MCF 10A (cell line): Measurements from ENCODE around the gene MSX1. TPM values are rescaled to one million over a fixed set of nuclear protein-coding genes. Genes with fewer than 3 reads are reported as not detected.

Experiments used
- BruUV-seq: library from RNA; stranded (reverse); fragments of 400-500 nt; replicated peaks from 2 replicates; lab custom pipeline; 2021; lab: Mats Ljungman, UMichigan
- CTCF ChIA-PET: fragments of 300-600 bp; sonication (Branson Sonifier 250); formaldehyde crosslinking; extraction: SDS; loops from one replicate; lab custom pipeline; 2021; ENCODE audit warnings: antibody characterized with exemption, inconsistent platforms; lab: Yijun Ruan, JAX
- POLR2A ChIA-PET: fragments of 300-600, 350-650 bp; sonication (Branson Sonifier 250); formaldehyde crosslinking; extraction: SDS; loops from one replicate; lab custom pipeline; 2020; ENCODE audit warnings: antibody characterized with exemption, inconsistent platforms; lab: Yijun Ruan, JAX
- DNase-seq: peaks from one replicate; pipeline ENCODE4 v3.0.0-alpha.2; 2018; ENCODE audit not compliant: unreplicated experiment
- H3K27ac Mint-ChIP-seq: one replicate; pipeline ENCODE4 v1.8.0; 2022; ENCODE audit warnings: mild to moderate bottlenecking, low read depth, mixed read lengths; ENCODE audit not compliant: unreplicated experiment
- H3K27me3 Mint-ChIP-seq: one replicate; pipeline ENCODE4 v1.8.0; 2022; ENCODE audit warnings: mixed read lengths; ENCODE audit not compliant: insufficient read depth, unreplicated experiment
- H3K36me3 Mint-ChIP-seq: one replicate; pipeline ENCODE4 v1.8.0; 2022; ENCODE audit warnings: mild to moderate bottlenecking, moderate library complexity, mixed read lengths; ENCODE audit not compliant: insufficient read depth, unreplicated experiment
- H3K4me1 Mint-ChIP-seq: one replicate; pipeline ENCODE4 v1.8.0; 2022; ENCODE audit warnings: mixed read lengths; ENCODE audit not compliant: insufficient read depth, unreplicated experiment
- H3K4me3 Mint-ChIP-seq: one replicate; pipeline ENCODE4 v1.8.0; 2022; ENCODE audit warnings: mild to moderate bottlenecking, moderate library complexity, mixed read lengths; ENCODE audit not compliant: unreplicated experiment
- H3K9me3 Mint-ChIP-seq: one replicate; pipeline ENCODE4 v1.8.0; 2022; ENCODE audit warnings: mixed read lengths; ENCODE audit not compliant: unreplicated experiment
- intact Hi-C: fragments of 100-400 bp; cut with micrococcal nuclease; formaldehyde crosslinking; loops from 2 replicates; pipeline ENCODE4 v1.14.1; 2022
- total RNA-seq: library from RNA; stranded (reverse); gene quantifications from 2 replicates; pipeline ENCODE4 v1.2.3, GENCODE V29; 2022
- TF ChIP-seq, protein P1 (sequence below): fragments of 200-600 bp; IDR thresholded peaks from one replicate; pipeline ENCODE4 v1.8.0; 2022; ENCODE audit warnings: antibody characterized with exemption, mild to moderate bottlenecking; ENCODE audit not compliant: unreplicated experiment

MSX1 gene
- total RNA-seq, 1 experiment from 2014 or later = 3.9 TPM

- H3K27ac Mint-ChIP-seq = no peak overlapping the region
- H3K9me3 Mint-ChIP-seq = no peaks in the 10 kb centered on the region
- H3K36me3 Mint-ChIP-seq = no peaks in the 10 kb centered on the region
- no TSS peak for BruUV-seq
- TF ChIP-seq, protein P1, sequence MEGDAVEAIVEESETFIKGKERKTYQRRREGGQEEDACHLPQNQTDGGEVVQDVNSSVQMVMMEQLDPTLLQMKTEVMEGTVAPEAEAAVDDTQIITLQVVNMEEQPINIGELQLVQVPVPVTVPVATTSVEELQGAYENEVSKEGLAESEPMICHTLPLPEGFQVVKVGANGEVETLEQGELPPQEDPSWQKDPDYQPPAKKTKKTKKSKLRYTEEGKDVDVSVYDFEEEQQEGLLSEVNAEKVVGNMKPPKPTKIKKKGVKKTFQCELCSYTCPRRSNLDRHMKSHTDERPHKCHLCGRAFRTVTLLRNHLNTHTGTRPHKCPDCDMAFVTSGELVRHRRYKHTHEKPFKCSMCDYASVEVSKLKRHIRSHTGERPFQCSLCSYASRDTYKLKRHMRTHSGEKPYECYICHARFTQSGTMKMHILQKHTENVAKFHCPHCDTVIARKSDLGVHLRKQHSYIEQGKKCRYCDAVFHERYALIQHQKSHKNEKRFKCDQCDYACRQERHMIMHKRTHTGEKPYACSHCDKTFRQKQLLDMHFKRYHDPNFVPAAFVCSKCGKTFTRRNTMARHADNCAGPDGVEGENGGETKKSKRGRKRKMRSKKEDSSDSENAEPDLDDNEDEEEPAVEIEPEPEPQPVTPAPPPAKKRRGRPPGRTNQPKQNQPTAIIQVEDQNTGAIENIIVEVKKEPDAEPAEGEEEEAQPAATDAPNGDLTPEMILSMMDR = no peak
- POLR2A ChIA-PET = no interaction called here
- intact Hi-C loops = no loop called here
- H3K4me1 Mint-ChIP-seq = peaks cover 9% of the 10 kb centered on the region
- no peak overlapping the region for H3K4me3 Mint-ChIP-seq
- H3K27me3 Mint-ChIP-seq = no peaks in the 10 kb centered on the region
- CTCF ChIA-PET = no interaction called here
- DNase-seq = no peak
These were observed 19.1 kb upstream of the MSX1 start for GRCh38 chr4:4840351-4840750.

DNA sequence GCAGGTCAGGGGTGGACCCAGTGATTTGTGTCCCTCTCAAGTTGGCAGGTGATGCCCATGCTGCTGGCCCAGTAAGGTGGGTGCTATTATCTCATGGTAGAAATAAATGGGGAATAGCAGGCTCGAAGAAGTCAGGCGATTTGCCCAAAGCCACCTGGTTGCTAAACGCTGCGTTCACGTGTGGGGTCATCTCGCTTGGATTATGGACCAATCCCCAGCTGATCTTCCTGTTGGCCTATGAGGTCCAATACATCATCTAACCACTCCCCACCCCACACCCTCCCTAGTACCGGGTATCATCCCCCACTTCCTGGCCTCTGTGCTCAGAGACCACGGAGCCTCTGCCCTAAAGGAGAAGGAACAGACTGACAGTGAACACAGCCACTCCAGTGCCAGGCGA is 18.3 kb upstream of the MSX1 start:
- TF ChIP-seq, protein P1 = no peak
- H3K27ac Mint-ChIP-seq = no peak overlapping the region
- no peak for DNase-seq
- no peak overlapping the region for H3K4me3 Mint-ChIP-seq
- peaks cover 9% of the 10 kb centered on the region for H3K4me1 Mint-ChIP-seq
- POLR2A ChIA-PET = interaction anchor here (0.9 kb wide), 1 partner anchor 321 kb away, joined by 4 read pairs; no protein-coding TSS in a partner anchor
- intact Hi-C loops = no loop called here
- no peaks in the 10 kb centered on the region for H3K27me3 Mint-ChIP-seq
- H3K9me3 Mint-ChIP-seq = no peaks in the 10 kb centered on the region
- BruUV-seq = no TSS peak
- H3K36me3 Mint-ChIP-seq = no peaks in the 10 kb centered on the region
- CTCF ChIA-PET = no interaction called here

DNA sequence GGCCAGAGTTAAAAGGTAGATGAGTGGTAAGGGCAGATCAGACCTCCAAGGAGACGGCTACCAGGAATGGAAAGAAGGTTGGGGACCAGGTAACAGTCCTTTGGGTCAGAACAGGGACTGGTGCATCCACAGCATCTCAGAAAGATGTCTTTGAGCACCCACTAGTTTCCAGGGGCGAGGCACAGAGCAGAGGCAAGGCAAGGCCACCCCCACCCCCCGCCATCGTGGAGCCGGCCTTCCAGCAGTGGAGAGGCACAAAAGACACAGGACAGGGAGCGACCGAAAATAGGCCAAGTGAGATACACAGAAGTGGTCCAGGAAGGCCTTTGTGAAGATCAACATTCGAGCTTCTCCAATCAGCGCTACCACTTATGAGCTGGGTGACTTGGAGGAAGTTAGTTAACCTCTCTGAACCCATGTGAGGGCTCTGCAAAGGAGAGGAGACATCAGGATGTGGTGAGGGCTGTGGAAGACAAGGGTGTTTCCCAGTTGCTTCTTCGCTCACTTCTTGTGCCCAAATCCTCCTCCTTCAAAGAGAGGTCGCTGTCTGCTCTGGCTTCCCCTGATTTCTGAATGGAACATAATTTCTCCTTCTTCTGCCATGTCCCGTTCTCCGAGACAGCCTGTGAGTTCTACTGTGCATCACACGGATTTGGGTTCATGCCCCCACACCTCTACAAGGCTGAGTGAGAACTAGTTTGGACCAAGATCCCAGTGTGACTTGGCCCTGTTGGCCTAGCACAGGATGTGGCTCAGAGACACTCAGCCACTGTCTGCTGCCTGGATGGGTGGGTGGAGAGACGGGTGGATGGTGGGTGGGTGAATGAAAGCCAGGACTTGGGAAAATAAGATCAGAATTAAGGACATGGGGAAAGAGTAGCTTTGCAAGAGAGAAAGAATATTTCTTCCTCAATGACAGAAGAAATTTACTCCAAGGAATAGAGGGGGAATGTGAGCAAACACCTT is 16.7 kb upstream of the MSX1 start:
- no peaks in the 10 kb centered on the region for H3K27me3 Mint-ChIP-seq
- BruUV-seq = no TSS peak
- H3K27ac Mint-ChIP-seq = no peak overlapping the region
- DNase-seq = no peak
- TF ChIP-seq, protein P1 = no peak
- CTCF ChIA-PET = interaction anchor here (0.6 kb wide), 1 partner anchor 258 kb away, joined by 3 read pairs; no protein-coding TSS in a partner anchor
- intact Hi-C loops = no loop called here
- peaks cover 9% of the 10 kb centered on the region for H3K4me1 Mint-ChIP-seq
- H3K36me3 Mint-ChIP-seq = no peaks in the 10 kb centered on the region
- H3K4me3 Mint-ChIP-seq = no peak overlapping the region
- POLR2A ChIA-PET = interaction anchor here (0.9 kb wide), 1 partner anchor 355 kb away, joined by 6 read pairs; no protein-coding TSS in a partner anchor
- H3K9me3 Mint-ChIP-seq = no peaks in the 10 kb centered on the region

GRCh38 chr4:4843635-4844291 is 15.7 kb upstream of the MSX1 start:
- Mint-ChIP-seq H3K4me3 (no peak overlapping the region), H3K4me1 (peaks cover 4% of the 10 kb centered on the region), H3K27ac (no peak overlapping the region), H3K27me3 (no peaks in the 10 kb centered on the region), H3K36me3 (no peaks in the 10 kb centered on the region), H3K9me3 (no peaks in the 10 kb centered on the region)
- ChIA-PET POLR2A (interaction anchor here (0.9 kb wide), 1 partner anchor 356 kb away, joined by 6 read pairs; no protein-coding TSS in a partner anchor), CTCF (no interaction called here)
- no TSS peak for BruUV-seq
- intact Hi-C loops = no loop called here
- DNase-seq = no peak
- TF ChIP-seq, protein P1 = no peak
